Trophoblast cell (in vitro differentiated cells and primary cell): ENCODE results near the gene ZPR1.
"Not testable (repeated sequence)": the region's sequence is repeated elsewhere in the genome, so short reads cannot be mapped to it uniquely, and the experiment has no call there.

Experiments
- DNase-seq, 2 donors: peaks; one replicate each; pipeline ENCODE4 v3.0.0-alpha.2; 2016
- H2AFZ ChIP-seq: 2 replicates; pipeline ENCODE4 v1.6.1; 2013; ENCODE audit warnings: low read length, moderate library complexity, mild to moderate bottlenecking; ENCODE audit not compliant: insufficient read depth, poor library complexity
- H2AK5ac ChIP-seq: 2 replicates; pipeline ENCODE4 v1.6.1; 2013; ENCODE audit warnings: mild to moderate bottlenecking, low read length
- H2BK120ac ChIP-seq: 2 replicates; pipeline ENCODE4 v1.6.1; 2013; ENCODE audit warnings: low read length, mild to moderate bottlenecking, moderate library complexity; ENCODE audit not compliant: insufficient read depth, poor library complexity
- H2BK12ac ChIP-seq: 2 replicates; pipeline ENCODE4 v1.6.1; 2013; ENCODE audit warnings: mild to moderate bottlenecking, low read length, moderate library complexity
- H2BK5ac ChIP-seq: 2 replicates; pipeline ENCODE4 v1.6.1; 2013; ENCODE audit warnings: low read length, low read depth, moderate library complexity, mild to moderate bottlenecking; ENCODE audit not compliant: poor library complexity
- H3K14ac ChIP-seq: 2 replicates; pipeline ENCODE4 v1.6.1; 2013; ENCODE audit warnings: mild to moderate bottlenecking, low read length
- H3K18ac ChIP-seq: 2 replicates; pipeline ENCODE4 v1.6.1; 2013; ENCODE audit warnings: mild to moderate bottlenecking, low read length
- H3K23ac ChIP-seq: 2 replicates; pipeline ENCODE4 v1.6.1; 2013; ENCODE audit warnings: low read length
- H3K27ac ChIP-seq: 2 replicates; pipeline ENCODE4 v1.5.1; 2013; ENCODE audit warnings: low read depth, mild to moderate bottlenecking, inconsistent platforms, low read length, moderate library complexity
- H3K27me3 ChIP-seq: 2 replicates; pipeline ENCODE4 v1.6.1; 2013; ENCODE audit warnings: inconsistent platforms, mild to moderate bottlenecking, low read length, moderate library complexity; ENCODE audit not compliant: insufficient read depth
- H3K36me3 ChIP-seq, 2 experiments: 1 replicate in 1 of 2; 2 replicates in 1 of 2; pipeline ENCODE4 v1.6.1; 2013; ENCODE audit warnings: low read length in 2 of 2, mild to moderate bottlenecking in 2 of 2, moderate library complexity in 1 of 2; ENCODE audit not compliant: insufficient read depth in 2 of 2, control insufficient read depth in 1 of 2
- H3K4ac ChIP-seq: 2 replicates; pipeline ENCODE4 v1.6.1; 2013; ENCODE audit warnings: low read depth, mild to moderate bottlenecking, low read length, moderate library complexity
- H3K4me1 ChIP-seq, 2 experiments: 1 replicate in 1 of 2; 2 replicates in 1 of 2; pipeline ENCODE4 v1.6.1; 2013; ENCODE audit warnings: low read length in 2 of 2, mild to moderate bottlenecking in 2 of 2, moderate library complexity in 1 of 2; ENCODE audit not compliant: insufficient read depth in 2 of 2, control insufficient read depth in 1 of 2
- H3K4me2 ChIP-seq: 2 replicates; pipeline ENCODE4 v1.6.1; 2013; ENCODE audit warnings: inconsistent platforms, mild to moderate bottlenecking, low read length, moderate library complexity
- H3K4me3 ChIP-seq: 2 replicates; pipeline ENCODE4 v1.5.1; 2013; ENCODE audit warnings: mild to moderate bottlenecking, low read depth, low read length, inconsistent platforms
- H3K79me1 ChIP-seq: one replicate; pipeline ENCODE4 v1.6.1; 2013; ENCODE audit warnings: low read length
- H3K79me2 ChIP-seq: 2 replicates; pipeline ENCODE4 v1.6.1; 2013; ENCODE audit warnings: low read length, mild to moderate bottlenecking; ENCODE audit not compliant: control insufficient read depth, insufficient read depth, poor library complexity
- H3K9ac ChIP-seq: 2 replicates; pipeline ENCODE4 v1.6.1; 2013; ENCODE audit warnings: mild to moderate bottlenecking, low read length
- H3K9me3 ChIP-seq: 2 replicates; pipeline ENCODE4 v1.6.1; 2013; ENCODE audit warnings: low read depth, mild to moderate bottlenecking, control low read depth, inconsistent platforms, low read length; ENCODE audit not compliant: insufficient read depth
- H4K12ac ChIP-seq: 2 replicates; pipeline ENCODE4 v1.6.1; 2013; ENCODE audit warnings: low read depth, mild to moderate bottlenecking, low read length, moderate library complexity
- H4K8ac ChIP-seq: 2 replicates; pipeline ENCODE4 v1.6.1; 2013; ENCODE audit warnings: low read depth, mild to moderate bottlenecking, low read length, moderate library complexity
- H4K91ac ChIP-seq: one replicate; pipeline ENCODE4 v1.6.1; 2013; ENCODE audit warnings: low read depth, mild to moderate bottlenecking, low read length, moderate library complexity
- WGBS: extraction: QIAGEN DNeasy Blood & Tissue Kit; methylation state at CpG from one replicate; pipeline ENCODE4 v1.1.7; 2013; ENCODE audit warnings: missing lambda C conversion rate; ENCODE audit not compliant: insufficient read length, insufficient coverage; ENCODE audit errors: extremely low coverage; 5-methylcytosine and 5-hydroxymethylcytosine counted together

The ZPR1 gene

DNA sequence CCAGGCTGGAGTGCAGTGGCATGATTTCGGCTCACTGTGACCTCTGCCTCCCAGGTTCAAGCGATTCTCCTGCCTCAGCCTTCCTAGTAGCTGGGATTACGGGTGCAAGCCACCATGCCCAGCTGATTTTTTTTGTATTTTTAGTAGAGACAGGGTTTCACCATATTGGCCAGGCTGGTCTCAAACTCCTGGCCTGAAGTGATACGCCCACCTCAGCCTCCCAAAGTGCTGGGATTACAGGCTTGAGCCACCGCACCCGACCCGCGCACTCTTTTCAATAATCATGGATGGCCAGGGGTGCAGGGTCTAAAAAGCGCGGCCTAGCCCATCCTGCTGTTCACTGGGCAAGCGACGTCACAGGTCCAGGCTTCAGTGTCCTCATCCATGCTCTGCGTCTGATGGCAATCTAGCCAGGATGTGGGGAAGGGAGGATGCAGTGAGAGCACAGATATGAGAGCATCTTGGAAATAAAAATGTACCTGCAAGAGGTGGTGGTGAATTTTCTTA is 46.8 kb upstream of the ZPR1 start:
- not testable (repeated sequence) for H3K36me3 ChIP-seq, H3K4ac ChIP-seq, H2AFZ ChIP-seq, H3K27me3 ChIP-seq, H3K14ac ChIP-seq, H2BK12ac ChIP-seq, H2BK120ac ChIP-seq, H3K23ac ChIP-seq, H3K79me1 ChIP-seq, H3K4me3 ChIP-seq, H3K9me3 ChIP-seq, H3K79me2 ChIP-seq, H3K4me2 ChIP-seq, H3K18ac ChIP-seq, DNase-seq, H2BK5ac ChIP-seq, H4K91ac ChIP-seq, H4K12ac ChIP-seq, H2AK5ac ChIP-seq, H3K9ac ChIP-seq, H3K27ac ChIP-seq, H4K8ac ChIP-seq
- peaks cover 13 to 15% of the 10 kb centered on the region in 2 experiments for H3K4me1 ChIP-seq
- WGBS, result no CpG with 5 or more reads among the region's 13 CpGs

GRCh38 chr11:116833816-116834534 is 46.2 kb upstream of the ZPR1 start:
- Histone ChIP-seq H3K79me2 (no peaks in the 10 kb centered on the region), H4K12ac (no peak overlapping the region), H3K27me3 (no peaks in the 10 kb centered on the region), H3K4me3 (no peak overlapping the region), H3K9ac (no peak overlapping the region), H3K23ac (no peak overlapping the region), H3K9me3 (no peaks in the 10 kb centered on the region), H3K79me1 (peaks cover 3% of the 10 kb centered on the region), H4K91ac (no peak overlapping the region), H3K4me1 (peaks cover 15 to 17% of the 10 kb centered on the region in 2 experiments), H2AK5ac (no peak overlapping the region), H3K4me2 (no peak overlapping the region), H3K14ac (no peak overlapping the region), H2BK12ac (no peak overlapping the region), H3K18ac (no peak overlapping the region), H3K27ac (no peak overlapping the region), H2BK120ac (no peak overlapping the region), H3K36me3 (no peaks in the 10 kb centered on the region), H4K8ac (no peak overlapping the region), H3K4ac (no peak overlapping the region), H2BK5ac (no peak overlapping the region), H2AFZ (no peak overlapping the region)
- no CpG with 5 or more reads among the region's 14 CpGs for WGBS
- no peak for DNase-seq

DNA sequence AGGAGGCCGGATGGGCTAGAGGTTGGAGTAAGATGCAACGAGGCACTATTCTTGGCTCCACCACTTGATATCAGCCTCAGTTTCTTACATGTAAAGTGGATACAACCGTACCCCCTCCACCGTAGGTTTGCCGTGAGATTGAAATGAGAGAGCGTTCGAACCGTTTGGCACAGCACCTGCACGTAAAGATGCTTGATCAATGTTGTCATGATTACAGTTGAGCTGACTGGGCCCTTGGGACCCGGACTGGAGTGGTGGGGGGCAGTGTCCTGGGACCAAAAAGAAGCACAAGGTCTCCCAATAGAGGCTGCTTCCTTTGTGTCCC is 45.6 kb upstream of the ZPR1 start:
- Histone ChIP-seq H2BK12ac (no peak overlapping the region), H3K9me3 (no peaks in the 10 kb centered on the region), H4K91ac (no peak overlapping the region), H3K4ac (no peak overlapping the region), H2BK120ac (no peak overlapping the region), H3K23ac (no peak overlapping the region), H3K9ac (no peak overlapping the region), H3K27me3 (no peaks in the 10 kb centered on the region), H3K18ac (no peak overlapping the region), H2AFZ (no peak overlapping the region), H3K79me1 (peaks cover 3% of the 10 kb centered on the region), H4K8ac (no peak overlapping the region), H3K14ac (no peak overlapping the region), H3K27ac (no peak overlapping the region), H2BK5ac (no peak overlapping the region), H3K4me2 (no peak overlapping the region), H3K36me3 (no peaks in the 10 kb centered on the region), H3K4me3 (no peak overlapping the region), H3K4me1 (peaks cover 15 to 17% of the 10 kb centered on the region in 2 experiments), H3K79me2 (no peaks in the 10 kb centered on the region), H4K12ac (no peak overlapping the region), H2AK5ac (no peak overlapping the region)
- WGBS, result no CpG with 5 or more reads among the region's 10 CpGs
- DNase-seq, result no peak

DNA sequence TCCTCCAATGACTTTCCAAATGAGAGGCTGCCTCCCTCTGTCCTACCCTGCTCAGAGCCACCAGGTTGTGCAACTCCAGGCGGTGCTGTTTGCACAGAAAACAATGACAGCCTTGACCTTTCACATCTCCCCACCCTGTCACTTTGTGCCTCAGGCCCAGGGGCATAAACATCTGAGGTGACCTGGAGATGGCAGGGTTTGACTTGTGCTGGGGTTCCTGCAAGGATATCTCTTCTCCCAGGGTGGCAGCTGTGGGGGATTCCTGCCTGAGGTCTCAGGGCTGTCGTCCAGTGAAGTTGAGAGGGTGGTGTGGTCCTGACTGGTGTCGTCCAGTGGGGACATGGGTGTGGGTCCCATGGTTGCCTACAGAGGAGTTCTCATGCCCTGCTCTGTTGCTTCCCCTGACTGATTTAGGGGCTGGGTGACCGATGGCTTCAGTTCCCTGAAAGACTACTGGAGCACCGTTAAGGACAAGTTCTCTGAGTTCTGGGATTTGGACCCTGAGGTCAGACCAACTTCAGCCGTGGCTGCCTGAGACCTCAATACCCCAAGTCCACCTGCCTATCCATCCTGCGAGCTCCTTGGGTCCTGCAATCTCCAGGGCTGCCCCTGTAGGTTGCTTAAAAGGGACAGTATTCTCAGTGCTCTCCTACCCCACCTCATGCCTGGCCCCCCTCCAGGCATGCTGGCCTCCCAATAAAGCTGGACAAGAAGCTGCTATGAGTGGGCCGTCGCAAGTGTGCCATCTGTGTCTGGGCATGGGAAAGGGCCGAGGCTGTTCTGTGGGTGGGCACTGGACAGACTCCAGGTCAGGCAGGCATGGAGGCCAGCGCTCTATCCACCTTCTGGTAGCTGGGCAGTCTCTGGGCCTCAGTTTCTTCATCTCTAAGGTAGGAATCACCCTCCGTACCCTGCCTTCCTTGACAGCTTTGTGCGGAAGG is 44.8 kb upstream of the ZPR1 start:
- Histone ChIP-seq H3K4me1 (peaks cover 13 to 14% of the 10 kb centered on the region in 2 experiments), H3K4me2 (no peak overlapping the region), H3K79me1 (peaks cover 3% of the 10 kb centered on the region), H3K9me3 (no peaks in the 10 kb centered on the region), H3K4ac (no peak overlapping the region), H4K8ac (no peak overlapping the region), H2AFZ (no peak overlapping the region), H3K14ac (no peak overlapping the region), H4K12ac (no peak overlapping the region), H3K27me3 (no peaks in the 10 kb centered on the region), H3K9ac (no peak overlapping the region), H3K36me3 (no peaks in the 10 kb centered on the region), H2AK5ac (no peak overlapping the region), H4K91ac (no peak overlapping the region), H3K23ac (no peak overlapping the region), H3K79me2 (no peaks in the 10 kb centered on the region), H3K18ac (no peak overlapping the region), H3K27ac (no peak overlapping the region), H2BK5ac (no peak overlapping the region), H2BK120ac (no peak overlapping the region), H3K4me3 (no peak overlapping the region), H2BK12ac (no peak overlapping the region)
- DNase-seq, result no peak
- no CpG with 5 or more reads among the region's 13 CpGs for WGBS
